Dedifferentiated amniotic fluid mesenchymal stem cell (primary cell): ENCODE results near the gene TENM4.

Experiments
- DNase-seq: peaks from one replicate; pipeline ENCODE4 v3.0.0-alpha.2; 2016; ENCODE audit errors: extremely low spot score

TENM4 gene

GRCh38 chr11:79174045-79175008, 266.5 kb downstream of the TENM4 start:
- no peak for DNase-seq

- DNase-seq: peak; percentile 61
These were observed 267.2 kb downstream of the TENM4 start for GRCh38 chr11:79173615-79174014.

- DNase-seq: no peak
These were observed 270.5 kb downstream of the TENM4 start for GRCh38 chr11:79170321-79170720.

GRCh38 chr11:79168530-79169110, 272.2 kb downstream of the TENM4 start:
- DNase-seq: no peak

GRCh38 chr11:79167510-79168188, 273.2 kb downstream of the TENM4 start:
- no peak for DNase-seq

GRCh38 chr11:79165908-79166307, 274.9 kb downstream of the TENM4 start:
- DNase-seq: no peak

- DNase-seq: no peak
These were observed 279.9 kb downstream of the TENM4 start for GRCh38 chr11:79160791-79161403.

GRCh38 chr11:79159657-79160450, 281.0 kb downstream of the TENM4 start:
- no peak for DNase-seq

GRCh38 chr11:79157738-79158137, 283.1 kb downstream of the TENM4 start:
- DNase-seq: no peak

GRCh38 chr11:79156031-79156430, 284.8 kb downstream of the TENM4 start:
- DNase-seq: no peak

- no peak for DNase-seq
These were observed 285.6 kb downstream of the TENM4 start for GRCh38 chr11:79155237-79155636.

- no peak for DNase-seq
These were observed 288.3 kb downstream of the TENM4 start for GRCh38 chr11:79152511-79152910.

GRCh38 chr11:79151396-79151795, 289.4 kb downstream of the TENM4 start:
- no peak for DNase-seq

- no peak for DNase-seq
These were observed 289.9 kb downstream of the TENM4 start for GRCh38 chr11:79150966-79151365.

- no peak for DNase-seq
These were observed 290.5 kb downstream of the TENM4 start for GRCh38 chr11:79150320-79150719.

GRCh38 chr11:79147731-79148130, 293.1 kb downstream of the TENM4 start:
- DNase-seq: no peak

GRCh38 chr11:79147011-79147410, 293.8 kb downstream of the TENM4 start:
- DNase-seq: no peak

- no peak for DNase-seq
These were observed 300.9 kb downstream of the TENM4 start for GRCh38 chr11:79139900-79140299.

GRCh38 chr11:79129702-79130101, 311.1 kb downstream of the TENM4 start:
- DNase-seq: no peak

GRCh38 chr11:79128291-79128690, 312.5 kb downstream of the TENM4 start:
- no peak for DNase-seq

- DNase-seq: no peak
These were observed 318.1 kb downstream of the TENM4 start for GRCh38 chr11:79122759-79123158.
